ENCODE results near the gene PRDX2. TPM values are rescaled to one million over a fixed set of nuclear protein-coding genes. Genes with fewer than 3 reads are reported as not detected.
A peak's percentile ranks its signal among the peaks of the same experiment; 100 is the strongest.

The PRDX2 gene
- total RNA-seq, 2 experiments from 2014 or later: 357 to 399 TPM

DNA sequence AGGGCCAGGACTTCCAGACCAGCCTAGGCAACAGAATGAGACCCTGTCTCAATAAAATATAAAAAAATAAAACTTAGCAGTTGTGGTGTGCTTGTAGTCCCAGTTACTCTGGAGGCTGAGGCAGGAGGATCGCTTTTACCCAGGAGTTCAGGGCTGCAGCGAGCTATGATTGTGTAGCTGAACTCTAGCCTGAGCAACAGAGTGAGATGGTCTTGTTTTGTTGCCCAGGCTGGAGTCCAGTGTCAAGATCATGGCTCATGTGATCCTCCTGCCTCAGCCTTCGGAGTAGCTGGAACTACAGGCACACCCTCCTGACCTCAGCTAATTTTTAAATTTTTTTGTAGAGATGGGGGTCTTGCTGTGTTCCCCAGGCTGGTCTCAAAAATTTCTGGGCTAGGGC, 14.6 kb downstream of the PRDX2 start:
- CTCF ChIA-PET (ENCODE audit: unreplicated experiment): no interaction called here
- no TSS peak for BruUV-seq (replicated peaks)
- no peak for DNase-seq (ENCODE audit: low spot score)

DNA sequence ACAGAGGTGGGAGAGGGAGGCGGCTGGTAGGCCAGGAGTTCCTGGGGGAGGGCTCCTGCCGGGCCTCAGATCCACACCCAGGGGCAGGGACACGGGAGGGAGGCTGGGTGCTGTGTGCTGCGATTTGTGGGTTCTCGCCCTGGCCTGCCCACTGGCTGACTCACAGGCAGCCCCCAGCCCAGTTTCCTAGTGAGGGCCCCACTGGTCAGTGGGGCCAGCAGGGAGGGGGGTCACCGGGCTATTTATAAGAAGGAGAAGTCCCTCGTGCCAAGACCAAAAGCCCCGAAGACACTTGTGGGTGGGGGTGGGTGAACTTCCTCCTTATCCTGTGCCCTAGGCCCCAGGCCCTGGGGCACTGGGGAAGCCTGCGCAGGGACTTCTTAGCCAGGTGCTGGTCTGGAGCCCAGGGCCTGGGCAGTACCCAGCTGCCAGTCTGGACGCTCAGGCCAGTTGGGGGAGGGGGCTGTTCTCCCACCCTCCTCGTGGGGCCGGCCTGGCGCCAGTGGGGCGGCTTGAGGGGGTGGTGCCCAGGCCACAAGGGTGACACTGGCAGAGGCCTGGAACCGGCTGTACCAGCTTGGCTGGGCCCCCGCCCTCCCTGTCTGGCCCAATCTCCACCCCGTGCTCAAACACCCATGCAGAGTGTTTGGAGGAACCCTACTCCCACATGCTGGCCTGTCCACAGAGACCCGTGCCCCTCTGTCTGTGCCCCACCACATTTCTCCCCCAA, 15.3 kb downstream of the PRDX2 start:
- intact Hi-C loops (cut with micrococcal nuclease; ENCODE audit: unreplicated experiment): no loop called here
- CTCF ChIA-PET (ENCODE audit: unreplicated experiment): no interaction called here
- no peak overlapping the region for H3K4me3 ChIP-seq (ENCODE audit: low read depth, low read length, poor library complexity, severe bottlenecking)
- no peak for TF ChIP-seq EZH2phosphoT487 (IDR thresholded peaks at IDR 0.05; ENCODE audit: borderline replicate concordance, low read depth, low read length)
- TF ChIP-seq, protein P1, sequence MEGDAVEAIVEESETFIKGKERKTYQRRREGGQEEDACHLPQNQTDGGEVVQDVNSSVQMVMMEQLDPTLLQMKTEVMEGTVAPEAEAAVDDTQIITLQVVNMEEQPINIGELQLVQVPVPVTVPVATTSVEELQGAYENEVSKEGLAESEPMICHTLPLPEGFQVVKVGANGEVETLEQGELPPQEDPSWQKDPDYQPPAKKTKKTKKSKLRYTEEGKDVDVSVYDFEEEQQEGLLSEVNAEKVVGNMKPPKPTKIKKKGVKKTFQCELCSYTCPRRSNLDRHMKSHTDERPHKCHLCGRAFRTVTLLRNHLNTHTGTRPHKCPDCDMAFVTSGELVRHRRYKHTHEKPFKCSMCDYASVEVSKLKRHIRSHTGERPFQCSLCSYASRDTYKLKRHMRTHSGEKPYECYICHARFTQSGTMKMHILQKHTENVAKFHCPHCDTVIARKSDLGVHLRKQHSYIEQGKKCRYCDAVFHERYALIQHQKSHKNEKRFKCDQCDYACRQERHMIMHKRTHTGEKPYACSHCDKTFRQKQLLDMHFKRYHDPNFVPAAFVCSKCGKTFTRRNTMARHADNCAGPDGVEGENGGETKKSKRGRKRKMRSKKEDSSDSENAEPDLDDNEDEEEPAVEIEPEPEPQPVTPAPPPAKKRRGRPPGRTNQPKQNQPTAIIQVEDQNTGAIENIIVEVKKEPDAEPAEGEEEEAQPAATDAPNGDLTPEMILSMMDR (conservative IDR thresholded peaks at IDR 0.05; ENCODE audit: low read length): no peak
- DNase-seq (ENCODE audit: low spot score): no peak
- peaks cover 82% of the 10 kb centered on the region for H3K4me1 ChIP-seq (ENCODE audit: insufficient read depth, low read length, poor library complexity, severe bottlenecking)
- H3K79me2 ChIP-seq (ENCODE audit: insufficient read depth, low read depth, low read length): no peaks in the 10 kb centered on the region
- peak overlapping the region; percentile 40 for H3K4me2 ChIP-seq (ENCODE audit: low read length)
- BruUV-seq (replicated peaks): no TSS peak
- peak overlapping the region; percentile 27 for H3K27ac ChIP-seq (ENCODE audit: low read depth, low read length, poor library complexity, severe bottlenecking)
- POLR2A ChIA-PET: no interaction called here
- H3K9me2 ChIP-seq (ENCODE audit: insufficient read depth, low read length): no peaks in the 10 kb centered on the region
- H4K20me1 ChIP-seq (ENCODE audit: insufficient read depth, low read length): no peaks in the 10 kb centered on the region
- H3K9me3 ChIP-seq (ENCODE audit: low read length): no peaks in the 10 kb centered on the region
- no peaks in the 10 kb centered on the region for H3K36me3 ChIP-seq (ENCODE audit: insufficient read depth, low read length)
- peak overlapping the region; percentile 44; the same call in 1 of the 2 replicates for H2AFZ ChIP-seq (ENCODE audit: low read length)

More for the DNA sequence above, 14.6 kb downstream of the PRDX2 start:
- H3K4me3 ChIP-seq (ENCODE audit: low read depth, low read length, poor library complexity, severe bottlenecking): no peak overlapping the region
- no peaks in the 10 kb centered on the region for H3K9me2 ChIP-seq (ENCODE audit: insufficient read depth, low read length)
- H3K4me1 ChIP-seq (ENCODE audit: insufficient read depth, low read length, poor library complexity, severe bottlenecking): peaks cover 77% of the 10 kb centered on the region
- H3K36me3 ChIP-seq (ENCODE audit: insufficient read depth, low read length): no peaks in the 10 kb centered on the region
- H4K20me1 ChIP-seq (ENCODE audit: insufficient read depth, low read length): no peaks in the 10 kb centered on the region
- TF ChIP-seq EZH2phosphoT487 (IDR thresholded peaks at IDR 0.05; ENCODE audit: borderline replicate concordance, low read depth, low read length): no peak
- TF ChIP-seq, protein P1 (conservative IDR thresholded peaks at IDR 0.05; ENCODE audit: low read length): no peak
- H2AFZ ChIP-seq (ENCODE audit: low read length): no peak overlapping the region
- H3K79me2 ChIP-seq (ENCODE audit: insufficient read depth, low read depth, low read length): no peaks in the 10 kb centered on the region; the same call in 1 of the 2 replicates
- H3K27ac ChIP-seq (ENCODE audit: low read depth, low read length, poor library complexity, severe bottlenecking): no peak overlapping the region
- intact Hi-C loops (cut with micrococcal nuclease; ENCODE audit: unreplicated experiment): no loop called here
- no peak overlapping the region for H3K4me2 ChIP-seq (ENCODE audit: low read length)
- POLR2A ChIA-PET: interaction anchor here (0.5 kb wide), 1 partner anchor 9 kb away, joined by 3 read pairs; no protein-coding TSS in a partner anchor
- no peaks in the 10 kb centered on the region for H3K9me3 ChIP-seq (ENCODE audit: low read length)

DNA sequence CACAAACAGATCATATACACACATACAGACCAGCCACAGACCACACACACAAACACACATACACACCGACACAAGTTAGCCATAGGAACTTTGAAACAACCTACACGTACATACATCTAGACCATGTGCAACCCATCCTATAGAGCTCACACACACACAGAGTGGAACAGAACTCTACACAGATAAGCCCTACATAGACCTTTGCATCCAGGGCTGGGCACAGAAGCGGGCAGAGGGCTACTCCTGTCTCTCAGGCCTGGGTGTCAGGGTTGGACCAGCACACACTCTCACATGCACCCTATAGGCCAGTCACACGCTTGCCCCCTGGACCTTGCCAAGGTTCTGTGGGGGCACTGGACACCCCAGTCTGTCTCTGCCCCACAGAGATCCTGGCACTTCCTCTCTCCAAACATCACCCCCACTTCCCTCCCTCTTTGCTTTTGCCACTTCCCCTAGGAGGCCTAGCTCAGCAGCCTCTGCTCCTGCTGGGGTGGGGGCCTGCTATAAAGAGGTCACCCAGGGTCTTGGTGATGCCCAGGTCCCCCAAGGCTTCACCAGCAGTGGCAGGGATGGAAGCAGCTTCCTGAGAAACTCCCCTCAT, 16.1 kb downstream of the PRDX2 start:
- no peaks in the 10 kb centered on the region for H3K36me3 ChIP-seq (ENCODE audit: insufficient read depth, low read length)
- intact Hi-C loops (cut with micrococcal nuclease; ENCODE audit: unreplicated experiment): no loop called here
- peak overlapping the region; percentile 40 for H3K4me2 ChIP-seq (ENCODE audit: low read length)
- POLR2A ChIA-PET: no interaction called here
- CTCF ChIA-PET (ENCODE audit: unreplicated experiment): interaction anchor here (0.5 kb wide), 1 partner anchor 53 kb away, joined by 8 read pairs; the partner anchor contains the start of gene MAST1
- DNase-seq (ENCODE audit: low spot score): no peak
- no peaks in the 10 kb centered on the region for H3K79me2 ChIP-seq (ENCODE audit: insufficient read depth, low read depth, low read length)
- peak overlapping the region; percentile 47; the same call in 1 of the 2 replicates for H2AFZ ChIP-seq (ENCODE audit: low read length)
- no TSS peak for BruUV-seq (replicated peaks)
- H3K9me2 ChIP-seq (ENCODE audit: insufficient read depth, low read length): no peaks in the 10 kb centered on the region
- H3K27ac ChIP-seq (ENCODE audit: low read depth, low read length, poor library complexity, severe bottlenecking): peak overlapping the region; percentile 27
- TF ChIP-seq, protein P1 (conservative IDR thresholded peaks at IDR 0.05; ENCODE audit: low read length): no peak
- TF ChIP-seq EZH2phosphoT487 (IDR thresholded peaks at IDR 0.05; ENCODE audit: borderline replicate concordance, low read depth, low read length): no peak
- H4K20me1 ChIP-seq (ENCODE audit: insufficient read depth, low read length): no peaks in the 10 kb centered on the region
- no peak overlapping the region for H3K4me3 ChIP-seq (ENCODE audit: low read depth, low read length, poor library complexity, severe bottlenecking)
- H3K9me3 ChIP-seq (ENCODE audit: low read length): no peaks in the 10 kb centered on the region
- peaks cover 76% of the 10 kb centered on the region for H3K4me1 ChIP-seq (ENCODE audit: insufficient read depth, low read length, poor library complexity, severe bottlenecking)
